Measurements from ENCODE around the gene RASGRF1.

DNA sequence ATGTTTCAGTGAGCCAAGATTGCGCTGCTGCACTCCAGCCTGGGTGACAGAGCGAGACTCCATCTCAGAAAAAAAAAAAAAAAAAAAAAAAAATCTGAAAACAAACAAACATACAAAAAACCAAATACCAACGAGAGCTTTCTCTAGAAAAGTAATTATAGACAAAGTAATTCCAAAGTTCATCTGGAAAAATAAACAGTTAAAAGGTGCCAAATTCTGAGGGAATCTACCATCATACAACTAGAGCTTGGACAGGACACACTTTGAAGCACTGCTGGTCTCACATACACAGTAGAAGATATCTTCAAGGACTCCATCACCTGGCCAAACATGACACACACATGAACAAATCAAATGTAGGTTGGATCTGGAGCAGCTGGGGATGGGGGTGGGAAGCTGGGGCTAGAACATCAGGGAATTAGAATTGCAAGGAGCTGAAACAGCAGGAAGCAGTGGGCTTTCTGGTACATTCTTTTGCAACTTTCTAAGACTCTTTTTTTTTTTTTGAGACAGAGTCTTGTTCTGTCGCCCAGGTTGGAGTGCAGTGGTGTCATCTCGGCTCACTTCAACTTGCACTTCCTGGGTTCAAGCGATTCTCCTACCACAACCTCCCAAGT is 104.6 kb downstream of the RASGRF1 start:
- TF ChIP-seq CTCF (IDR thresholded peaks at IDR 0.05 in 4 of 5, conservative IDR thresholded peaks at IDR 0.05 in 1 of 5), result no peak
- TF ChIP-seq POLR2A (IDR thresholded peaks at IDR 0.05), result no peak
